CD14-positive monocyte (primary cell): ENCODE results near the gene EDC3. TPM values are rescaled to one million over a fixed set of nuclear protein-coding genes. Genes with fewer than 3 reads are reported as not detected.
A peak's percentile ranks its signal among the peaks of the same experiment; 100 is the strongest.

Source experiments
- DNase-seq, 3 donors: peaks; one replicate each; pipeline ENCODE4 v3.0.0-alpha.2; 2011 to 2022
- H2AFZ ChIP-seq: 2 replicates; pipeline ENCODE4 v1.6.0; 2012; ENCODE audit warnings: mild to moderate bottlenecking, low read depth, low read length, inconsistent platforms; ENCODE audit not compliant: insufficient read depth, poor library complexity, severe bottlenecking
- H3K27ac ChIP-seq, 2 donors: 1 replicate in 1 of 2; 2 replicates in 1 of 2; pipeline ENCODE4 v1.5.1; 2012 to 2013; ENCODE audit warnings: low read length in 2 of 2, control low read depth in 1 of 2, inconsistent platforms in 1 of 2, low read depth in 1 of 2, mild to moderate bottlenecking in 1 of 2
- H3K27me3 ChIP-seq, 2 donors: one replicate each; pipeline versions ENCODE4 v1.6.0 to v1.6.1; 2011 to 2013; ENCODE audit warnings: low read length in 2 of 2; ENCODE audit not compliant: control insufficient read depth in 2 of 2, insufficient read depth in 2 of 2
- H3K36me3 ChIP-seq, 2 donors: replicated peaks in 1 of 2; 1 replicate in 1 of 2; 2 replicates in 1 of 2; pipeline versions ENCODE4 v1.5.1 to v1.6.1; 2012 to 2013; ENCODE audit warnings: low read length in 2 of 2, control low read depth in 1 of 2, inconsistent platforms in 1 of 2, mild to moderate bottlenecking in 1 of 2; ENCODE audit not compliant: insufficient read depth in 2 of 2, control insufficient read depth in 1 of 2
- H3K4me1 ChIP-seq, 2 donors: 1 replicate in 1 of 2; 2 replicates in 1 of 2; pipeline versions ENCODE4 v1.5.1 to v1.6.1; 2012 to 2013; ENCODE audit warnings: low read length in 2 of 2, control low read depth in 1 of 2, inconsistent platforms in 1 of 2, mild to moderate bottlenecking in 1 of 2, moderate library complexity in 1 of 2; ENCODE audit not compliant: insufficient read depth in 2 of 2, control insufficient read depth in 1 of 2
- H3K4me2 ChIP-seq: replicated peaks from 2 replicates; pipeline ENCODE3; 2012; ENCODE audit warnings: low read length, moderate library complexity, mild to moderate bottlenecking; ENCODE audit not compliant: poor library complexity, severe bottlenecking; ENCODE audit errors: extremely low read depth
- H3K4me3 ChIP-seq, 3 experiments: fragments of 200-600 bp in 1 of 3; sonication (generic) in 1 of 3; replicated peaks in 1 of 3; 1 replicate in 2 of 3; 2 replicates in 1 of 3; pipeline ENCODE4 v1.5.1; 2011 to 2013; ENCODE audit warnings: low read length in 3 of 3, mild to moderate bottlenecking in 3 of 3, control low read depth in 2 of 3, low read depth in 2 of 3, inconsistent platforms in 1 of 3, moderate library complexity in 1 of 3
- H3K79me2 ChIP-seq: 2 replicates; pipeline ENCODE4 v1.6.0; 2012; ENCODE audit warnings: mild to moderate bottlenecking, control low read depth, inconsistent platforms, low read length, moderate library complexity; ENCODE audit not compliant: insufficient read depth
- H3K9ac ChIP-seq: 2 replicates; pipeline ENCODE4 v1.6.0; 2017; ENCODE audit warnings: low read length, mild to moderate bottlenecking; ENCODE audit not compliant: insufficient read depth, poor library complexity, severe bottlenecking
- H3K9me3 ChIP-seq, 2 donors: replicated peaks in 1 of 2; 1 replicate in 1 of 2; 2 replicates in 1 of 2; pipeline versions ENCODE4 v1.5.1 to v1.6.1; 2012 to 2013; ENCODE audit warnings: low read length in 2 of 2, control low read depth in 1 of 2; ENCODE audit not compliant: control insufficient read depth in 1 of 2, insufficient read depth in 1 of 2
- H4K20me1 ChIP-seq: 2 replicates; pipeline ENCODE4 v1.6.0; 2012; ENCODE audit warnings: mild to moderate bottlenecking, low read length, control low read depth, moderate library complexity; ENCODE audit not compliant: insufficient read depth
- H3K27ac Mint-ChIP-seq, 7 donors: one replicate each; pipeline ENCODE4 v1.8.0; 2020; ENCODE audit warnings: mild to moderate bottlenecking in 7 of 7, mixed read lengths in 7 of 7, moderate library complexity in 6 of 7, inconsistent platforms in 2 of 7
- H3K27me3 Mint-ChIP-seq, 3 donors: one replicate each; pipeline ENCODE4 v1.8.0; 2021 to 2022; ENCODE audit warnings: low read depth in 3 of 3, mild to moderate bottlenecking in 3 of 3, mixed read lengths in 3 of 3, moderate library complexity in 3 of 3, inconsistent platforms in 1 of 3
- H3K36me3 Mint-ChIP-seq, 2 donors: one replicate each; pipeline ENCODE4 v1.8.0; 2020; ENCODE audit warnings: mixed read lengths in 2 of 2, inconsistent platforms in 1 of 2, mild to moderate bottlenecking in 1 of 2
- H3K4me1 Mint-ChIP-seq: one replicate; pipeline ENCODE4 v1.8.0; 2020; ENCODE audit warnings: mild to moderate bottlenecking, mixed read lengths
- H3K4me3 Mint-ChIP-seq, 2 donors: one replicate each; pipeline ENCODE4 v1.8.0; 2020; ENCODE audit warnings: mild to moderate bottlenecking in 2 of 2, mixed read lengths in 2 of 2, moderate library complexity in 1 of 2
- H3K9me3 Mint-ChIP-seq, 7 donors: one replicate each; pipeline ENCODE4 v1.8.0; 2020 to 2022; ENCODE audit warnings: mixed read lengths in 7 of 7, mild to moderate bottlenecking in 6 of 7, moderate library complexity in 6 of 7, inconsistent platforms in 2 of 7
- CTCF ChIP-seq: fragments of 200-600 bp; IDR thresholded peaks from one replicate; pipeline ENCODE4 v1.8.0; 2022; ENCODE audit warnings: antibody characterized with exemption, mild to moderate bottlenecking
- WGBS: methylation state at CpG from one replicate; pipeline ENCODE4 v1.1.5; 2013; ENCODE audit warnings: missing lambda C conversion rate; ENCODE audit not compliant: insufficient coverage; 5-methylcytosine and 5-hydroxymethylcytosine counted together
- intact Hi-C, 2 donors: fragments of 100-400 bp; cut with micrococcal nuclease; formaldehyde crosslinking; loops; one replicate each; pipeline versions ENCODE4 v1.15.0 to v1.15.1; 2023
- polyA plus RNA-seq, 3 donors: library from polyadenylated mRNA; depleted of rRNA in 1 of 3; unstranded in 2 of 3; stranded (reverse) in 1 of 3; fragments of 300-500 nt in 2 of 3; fragments of >200 nt in 1 of 3; fragmentation: Illumina TruSeq in 2 of 3; gene quantifications; 1 replicate in 2 of 3; 2 replicates in 1 of 3; pipeline ENCODE4 v1.2.3, GENCODE V29; 2012 to 2021

EDC3 gene
- polyA plus RNA-seq, 3 donors = 10.0 to 14.9 (median 10.5) TPM

- no peak overlapping the region for H2AFZ ChIP-seq
- H3K27ac ChIP-seq = no peak overlapping the region
- no peaks in the 10 kb centered on the region for H3K27me3 ChIP-seq
- intact Hi-C loops = no loop called here
- H3K36me3 ChIP-seq = peaks cover 3 to 38% of the 10 kb centered on the region in 2 donors
- no peaks in the 10 kb centered on the region for H4K20me1 ChIP-seq
- Mint-ChIP-seq H3K4me1 (peaks cover 9% of the 10 kb centered on the region), H3K9me3 (no peaks in the 10 kb centered on the region), H3K27ac (no peak overlapping the region), H3K36me3 (peaks cover 32 to 35% of the 10 kb centered on the region in 2 donors), H3K4me3 (no peak overlapping the region), H3K27me3 (no peaks in the 10 kb centered on the region)
- no peak overlapping the region for H3K9ac ChIP-seq
- H3K9me3 ChIP-seq = no peaks in the 10 kb centered on the region
- H3K4me1 ChIP-seq = no peaks in the 10 kb centered on the region
- peaks cover 3% of the 10 kb centered on the region for H3K79me2 ChIP-seq
- no peak for TF ChIP-seq CTCF
- no peak overlapping the region for H3K4me3 ChIP-seq
- no peak for DNase-seq
- no peak overlapping the region for H3K4me2 ChIP-seq
- no CpG with 5 or more reads among the region's 2 CpGs for WGBS
Observed at GRCh38 chr15:74664670-74665069, 31.2 kb downstream of the EDC3 start.

DNA sequence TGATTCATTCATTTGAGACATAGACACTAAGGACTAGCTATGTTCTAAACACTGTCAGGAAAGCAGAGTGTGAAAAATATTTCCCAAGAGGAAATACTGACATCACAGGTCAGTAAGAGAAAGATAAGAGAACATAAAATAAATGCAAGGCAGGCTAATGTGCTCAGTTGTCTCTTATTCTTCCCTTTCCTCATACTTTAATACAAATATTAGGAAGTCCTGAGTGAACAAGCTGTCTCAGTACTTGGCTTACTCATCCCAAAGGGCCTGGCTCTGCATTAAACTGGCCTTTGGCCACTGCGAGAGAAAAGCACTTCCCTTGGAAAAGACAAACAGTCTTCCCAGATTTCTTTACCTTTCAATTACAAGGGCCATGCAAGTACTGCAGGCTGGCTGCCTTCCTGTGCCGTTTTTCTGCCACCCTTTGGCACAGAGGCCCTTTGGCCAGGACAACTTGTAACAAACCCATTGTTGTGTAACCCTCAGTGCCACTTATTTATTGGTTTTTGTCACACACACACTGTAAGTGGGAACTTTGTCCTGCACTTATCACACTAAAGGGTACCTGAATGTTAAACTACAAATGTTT, 31.7 kb downstream of the EDC3 start:
- Mint-ChIP-seq H3K9me3 (no peaks in the 10 kb centered on the region), H3K4me1 (peaks cover 9% of the 10 kb centered on the region), H3K27ac (no peak overlapping the region), H3K27me3 (no peaks in the 10 kb centered on the region), H3K4me3 (no peak overlapping the region), H3K36me3 (peaks cover 31 to 32% of the 10 kb centered on the region in 2 donors)
- no peak overlapping the region for H2AFZ ChIP-seq
- H3K9me3 ChIP-seq = no peaks in the 10 kb centered on the region
- no peaks in the 10 kb centered on the region for H3K27me3 ChIP-seq
- 86% methylated on average over 2 of the region's 2 CpGs for WGBS
- H3K4me1 ChIP-seq = no peaks in the 10 kb centered on the region
- H3K9ac ChIP-seq = no peak overlapping the region
- H4K20me1 ChIP-seq = no peaks in the 10 kb centered on the region
- peaks cover 3 to 35% of the 10 kb centered on the region in 2 donors for H3K36me3 ChIP-seq
- no peak overlapping the region for H3K4me2 ChIP-seq
- H3K4me3 ChIP-seq = no peak overlapping the region
- DNase-seq = peak in 1 of 3 donors; percentile 7
- peaks cover 3% of the 10 kb centered on the region for H3K79me2 ChIP-seq
- intact Hi-C loops = no loop called here
- no peak overlapping the region for H3K27ac ChIP-seq
- TF ChIP-seq CTCF = no peak
